SKM-1 (cell line): ENCODE results near the gene EFNA5.

Source experiments
- DNase-seq: peaks from one replicate; lab custom pipeline; 2025; ENCODE audit not compliant: unreplicated experiment; lab: John Stamatoyannopoulos, UW

The EFNA5 gene

DNA sequence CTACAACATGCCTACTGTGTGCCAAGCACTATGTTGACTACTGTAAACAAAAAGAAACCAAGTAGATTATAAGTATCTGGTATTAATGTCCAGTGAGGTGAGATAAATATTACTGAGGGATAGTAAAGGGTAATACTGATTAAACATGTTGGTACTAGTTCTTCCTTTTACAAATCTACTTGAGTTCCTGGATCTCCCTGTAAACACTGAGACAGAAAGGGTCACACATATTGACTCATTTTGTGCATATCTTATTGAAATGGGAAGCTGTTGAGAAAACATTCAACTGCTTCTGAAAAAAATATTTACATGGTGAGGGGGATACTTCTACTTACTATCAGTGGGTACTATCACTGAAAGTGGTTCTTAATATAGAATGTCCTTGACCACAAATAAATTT lies 24.3 kb downstream of the EFNA5 start:
- DNase-seq = no peak

DNA sequence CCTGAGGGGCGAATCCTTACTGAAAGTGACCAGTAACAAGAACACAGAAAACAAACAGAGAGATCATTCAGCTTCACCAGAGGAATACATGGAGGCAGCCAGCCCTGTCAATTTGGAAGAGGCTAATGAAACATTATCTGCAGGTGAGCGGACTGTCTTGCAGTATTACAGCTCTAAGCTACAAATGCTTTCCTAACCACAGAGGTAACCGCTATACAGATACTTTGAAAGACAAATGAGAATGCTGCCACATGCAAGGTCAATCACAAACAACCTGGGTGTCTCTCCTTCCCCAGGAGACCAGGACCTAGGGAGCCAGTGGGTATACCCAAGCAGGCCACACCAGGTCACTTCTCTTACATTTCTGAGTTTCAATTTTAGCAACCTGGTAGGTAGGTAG lies 30.2 kb downstream of the EFNA5 start:
- no peak for DNase-seq

DNA sequence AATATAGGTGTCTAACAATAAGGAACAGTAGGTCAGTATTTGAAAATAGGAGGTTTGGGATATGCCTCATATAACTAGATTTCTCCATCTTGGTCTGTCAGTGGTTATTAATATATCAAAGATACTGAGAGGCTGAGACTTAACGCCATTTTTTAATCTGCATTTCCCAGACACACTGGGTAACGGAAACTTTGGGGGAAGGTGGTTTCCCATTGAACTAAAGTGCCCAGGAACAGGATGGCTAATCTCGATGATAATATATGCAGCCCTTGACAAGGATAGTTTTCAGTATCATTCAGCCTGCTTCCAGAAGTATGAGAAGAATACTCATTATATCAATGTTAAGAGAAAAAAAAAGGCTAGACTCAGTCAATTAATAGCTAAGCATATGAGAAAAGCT lies 30.7 kb downstream of the EFNA5 start:
- no peak for DNase-seq

GRCh38 chr5:107636555-107636954 lies 34.2 kb downstream of the EFNA5 start:
- DNase-seq = no peak

DNA sequence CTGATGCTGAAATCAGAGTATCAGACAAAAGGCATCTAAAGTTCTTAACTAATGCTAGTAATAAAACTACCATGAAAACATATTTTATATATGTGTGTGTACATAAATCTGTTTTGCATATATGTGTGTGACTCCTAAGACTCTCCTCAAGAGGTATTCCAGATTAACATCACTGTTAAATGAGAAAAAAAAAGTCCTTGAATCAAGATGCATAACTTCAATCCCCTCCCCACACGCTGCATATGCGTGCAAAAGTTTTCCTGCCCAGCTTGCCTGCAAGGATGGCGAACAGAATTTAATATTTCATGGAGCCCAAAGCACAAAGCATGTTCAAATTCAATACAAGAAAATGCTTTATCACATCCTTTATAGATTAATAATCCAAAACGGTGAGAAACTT lies 34.7 kb downstream of the EFNA5 start:
- no peak for DNase-seq

GRCh38 chr5:107634981-107635848 lies 35.5 kb downstream of the EFNA5 start:
- DNase-seq = no peak

GRCh38 chr5:107633171-107633901 lies 37.4 kb downstream of the EFNA5 start:
- DNase-seq = no peak

DNA sequence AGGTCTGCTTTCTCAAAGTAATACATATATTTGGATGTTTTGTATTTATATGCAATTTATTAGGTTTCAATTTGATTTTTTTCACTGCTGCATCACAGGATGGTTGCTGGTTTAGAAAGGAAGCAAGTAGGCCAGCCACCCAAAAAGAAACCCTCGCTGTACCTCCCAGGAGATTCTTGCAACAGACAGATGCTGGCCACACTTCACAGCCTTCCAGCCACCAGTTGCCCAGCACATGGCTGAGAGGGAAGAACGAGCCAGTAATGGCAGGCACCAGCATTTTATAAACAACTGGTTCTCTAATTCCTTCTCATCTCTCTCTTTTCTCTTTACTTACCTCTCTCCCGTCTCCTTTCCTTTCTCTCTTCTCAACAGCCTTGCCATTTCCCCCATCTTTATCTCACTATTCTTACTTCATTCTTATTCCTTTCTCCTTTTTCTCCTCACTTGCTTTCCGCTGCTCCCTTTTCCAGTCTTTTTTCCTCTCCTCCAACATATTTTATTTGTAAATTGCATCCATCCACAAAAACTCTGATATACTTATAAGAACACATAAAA lies 38.9 kb downstream of the EFNA5 start:
- no peak for DNase-seq

GRCh38 chr5:107630184-107630583 lies 40.6 kb downstream of the EFNA5 start:
- DNase-seq = no peak

DNA sequence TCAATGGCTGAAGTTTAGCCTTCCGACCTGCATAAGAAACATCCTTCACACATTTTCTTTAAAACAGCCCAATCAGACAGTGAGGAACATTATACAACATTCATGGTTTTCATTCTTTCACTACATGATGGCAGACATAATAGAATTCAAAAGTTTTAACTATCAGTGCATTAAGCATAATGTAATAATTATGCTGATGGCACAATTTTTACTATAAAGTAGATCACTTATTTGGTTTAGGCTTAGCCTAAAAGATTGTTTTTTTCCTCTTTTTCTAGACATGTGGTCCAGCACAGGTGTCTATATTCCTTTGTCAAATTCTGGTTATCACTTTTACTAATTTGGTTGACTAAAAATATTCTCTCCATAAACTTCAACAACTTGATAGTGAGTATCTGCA lies 46.5 kb downstream of the EFNA5 start:
- DNase-seq = no peak

DNA sequence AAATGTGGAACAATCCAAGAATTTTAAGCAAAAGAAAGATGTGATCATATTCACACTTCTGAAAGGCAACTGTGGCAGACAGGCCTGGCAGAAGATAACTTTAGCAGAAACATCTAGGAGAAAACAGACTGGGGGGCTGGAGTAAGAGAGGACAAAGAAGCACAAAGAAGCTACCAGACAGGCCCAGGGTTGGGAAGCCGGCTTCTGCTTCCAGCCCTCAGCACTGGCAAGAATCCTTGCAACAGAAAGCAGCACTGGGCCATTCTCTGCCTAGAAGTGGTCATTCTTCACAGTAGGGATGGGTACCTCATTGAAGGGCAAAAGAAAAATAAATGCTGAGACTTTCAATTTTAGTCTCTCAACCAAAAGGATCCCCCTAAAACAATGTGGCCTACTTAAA lies 49.6 kb downstream of the EFNA5 start:
- DNase-seq = no peak

DNA sequence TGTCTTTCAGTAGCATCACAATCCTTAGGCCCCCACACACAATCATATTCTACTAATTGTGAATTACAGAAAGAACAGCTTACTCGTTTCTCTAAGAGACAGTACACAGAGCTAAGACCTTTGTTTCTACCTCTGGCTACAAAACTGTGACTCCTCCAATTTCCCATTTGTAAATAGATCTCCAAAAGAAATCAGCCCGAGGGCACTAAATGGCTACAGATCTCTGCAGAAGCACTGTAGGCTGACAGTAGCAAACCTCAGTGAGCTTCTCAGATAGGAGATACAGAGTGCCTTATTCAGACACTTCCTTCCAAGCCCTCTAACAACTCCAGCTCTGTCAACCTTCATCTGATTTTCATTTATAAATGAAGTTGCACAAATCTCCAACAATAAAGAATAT lies 51.0 kb downstream of the EFNA5 start:
- no peak for DNase-seq

GRCh38 chr5:107618242-107618641 lies 52.5 kb downstream of the EFNA5 start:
- DNase-seq = no peak

GRCh38 chr5:107617052-107617451 lies 53.7 kb downstream of the EFNA5 start:
- no peak for DNase-seq

GRCh38 chr5:107616213-107616612 lies 54.5 kb downstream of the EFNA5 start:
- no peak for DNase-seq

GRCh38 chr5:107615299-107615817 lies 55.4 kb downstream of the EFNA5 start:
- no peak for DNase-seq

DNA sequence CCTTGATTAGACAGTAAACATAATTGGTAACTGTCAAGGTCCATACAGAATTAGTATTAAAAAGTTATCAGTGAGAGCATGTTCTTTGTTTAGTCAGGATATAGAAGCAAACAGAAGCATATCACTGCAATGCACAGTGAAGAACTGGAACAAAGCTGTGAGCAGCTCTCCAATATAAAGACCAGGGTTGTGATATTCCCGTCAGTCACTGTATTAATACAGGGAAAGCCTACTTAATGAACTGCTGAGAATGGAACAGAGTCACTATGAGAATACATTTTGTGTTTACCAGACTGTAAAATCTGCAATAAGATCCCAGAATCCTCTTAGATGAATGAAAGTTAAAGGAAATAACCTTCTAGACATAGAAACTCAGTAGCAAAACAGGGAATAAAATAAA lies 58.2 kb downstream of the EFNA5 start:
- DNase-seq = no peak

DNA sequence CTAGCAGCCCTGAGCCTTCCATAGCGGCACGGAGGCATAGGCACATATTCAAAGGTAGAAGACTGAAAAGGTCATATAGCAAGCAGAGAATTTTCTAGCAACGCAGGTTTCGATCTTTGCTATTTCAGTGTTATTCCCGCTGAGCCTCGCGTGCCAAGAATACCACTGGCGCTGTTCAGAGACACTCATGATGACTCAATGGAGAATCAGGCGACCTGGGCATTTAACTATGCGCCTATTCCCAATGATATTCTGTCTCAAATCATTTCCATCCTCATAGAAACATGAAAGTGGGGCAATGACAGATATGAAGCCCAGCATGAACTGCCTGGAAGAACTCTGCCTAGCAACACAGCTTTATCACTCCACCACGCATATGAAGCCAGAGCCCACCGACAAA lies 59.9 kb downstream of the EFNA5 start:
- no peak for DNase-seq

DNA sequence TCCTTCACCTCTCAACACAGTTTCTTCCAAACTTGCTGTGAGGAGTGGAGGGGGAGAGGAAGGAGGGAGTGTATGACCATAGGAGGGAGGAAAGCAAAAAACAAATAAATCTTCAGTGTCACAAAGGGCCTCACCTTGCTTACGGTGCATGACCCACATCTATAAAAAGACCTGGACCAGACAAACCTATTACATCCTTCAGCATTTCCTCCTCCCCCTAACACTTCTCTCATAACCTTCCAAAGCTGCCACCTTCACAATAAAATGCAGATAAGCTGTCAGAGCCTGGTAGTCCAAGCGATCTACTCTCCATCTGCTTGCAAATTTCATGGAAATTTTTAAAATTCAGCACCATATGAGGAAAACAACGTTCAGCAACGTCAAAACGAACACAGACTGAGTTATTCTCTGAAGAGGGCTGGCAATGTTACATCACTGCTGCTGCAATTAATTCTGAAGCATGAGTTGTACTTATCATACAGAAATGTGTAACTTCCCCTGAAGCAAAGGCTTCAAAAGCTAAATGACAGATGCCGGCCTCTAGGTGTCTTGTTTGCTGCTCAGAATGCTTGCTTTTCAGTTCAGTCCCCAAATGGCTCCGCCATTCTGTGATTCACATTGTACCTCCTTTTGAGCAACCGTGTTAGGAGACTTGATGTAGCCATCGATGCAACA lies 62.9 kb downstream of the EFNA5 start:
- DNase-seq = no peak

- no peak for DNase-seq
Observed at GRCh38 chr5:107607196-107607595, 63.5 kb downstream of the EFNA5 start.

- no peak for DNase-seq
Observed at GRCh38 chr5:107605596-107606125, 65.1 kb downstream of the EFNA5 start.
